ENCODE measurements around the gene LRFN4. TPM values are rescaled to one million over a fixed set of nuclear protein-coding genes. Genes with fewer than 3 reads are reported as not detected.
A peak's percentile ranks its signal among the peaks of the same experiment; 100 is the strongest.

Gene LRFN4
- total RNA-seq, 2 donors from 2014 or later: 12.4 to 23.0 TPM

DNA sequence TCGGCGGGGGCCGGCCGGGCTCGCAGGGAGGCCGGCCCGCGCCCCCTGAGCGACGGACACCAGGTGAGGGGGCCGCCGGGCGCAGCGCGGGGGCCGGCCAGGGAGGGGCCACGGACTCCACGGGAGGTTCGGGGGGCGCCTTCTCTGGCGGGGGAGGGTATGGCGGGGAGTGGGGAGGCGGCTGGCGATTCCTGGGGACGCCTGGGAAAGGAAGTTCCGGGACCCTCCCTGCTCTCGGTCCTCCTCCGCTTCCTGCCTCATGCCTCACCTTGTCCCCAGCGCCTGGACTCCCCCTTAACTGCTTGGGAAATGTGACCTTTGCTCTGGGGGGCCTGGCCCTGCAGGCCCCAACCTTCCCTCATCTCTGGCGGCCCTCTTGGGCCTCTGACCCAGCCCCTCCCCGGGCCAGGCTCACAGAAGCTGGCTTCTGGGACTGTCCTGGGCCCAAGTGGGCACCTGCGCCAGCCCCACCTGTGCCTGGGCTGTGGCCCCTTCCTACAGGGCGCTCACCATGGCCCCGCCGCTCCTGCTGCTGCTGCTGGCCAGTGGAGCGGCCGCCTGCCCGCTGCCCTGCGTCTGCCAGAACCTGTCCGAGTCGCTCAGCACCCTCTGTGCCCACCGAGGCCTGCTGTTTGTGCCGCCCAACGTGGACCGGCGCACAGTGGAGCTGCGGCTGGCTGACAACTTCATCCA, 516 bp downstream of the LRFN4 start:
- no peak for DNase-seq (ENCODE audit: low spot score)
- peak overlapping the region in 1 of 2 donors; percentile 17 for H3K27ac ChIP-seq
- ATAC-seq (ENCODE audit: insufficient number of reproducible peaks, low FRiP score, low read depth): no peak
- peaks cover 4 to 9% of the 10 kb centered on the region in 2 donors for H3K4me1 ChIP-seq (ENCODE audit: control insufficient read depth in 1 of 2, low read depth in 2 of 2)
- peak overlapping the region; percentile 80 for H3K4me3 ChIP-seq
- no peaks in the 10 kb centered on the region for H3K36me3 ChIP-seq
- TF ChIP-seq CTCF (IDR thresholded peaks at IDR 0.05): no peak
- H3K27me3 ChIP-seq (replicated peaks; ENCODE audit: insufficient read depth): no peaks in the 10 kb centered on the region
- H3K9me3 ChIP-seq: no peaks in the 10 kb centered on the region

- H3K9me3 ChIP-seq: no peaks in the 10 kb centered on the region
- TF ChIP-seq CTCF (IDR thresholded peaks at IDR 0.05): no peak
- ATAC-seq (ENCODE audit: insufficient number of reproducible peaks, low FRiP score, low read depth) (no peak), DNase-seq (ENCODE audit: low spot score) (no peak)
- H3K36me3 ChIP-seq: no peaks in the 10 kb centered on the region
- no peaks in the 10 kb centered on the region for H3K27me3 ChIP-seq (replicated peaks; ENCODE audit: insufficient read depth)
- H3K4me3 ChIP-seq: no peak overlapping the region
- no peak overlapping the region for H3K27ac ChIP-seq
- H3K4me1 ChIP-seq (ENCODE audit: control insufficient read depth in 1 of 2, low read depth in 2 of 2): peaks cover 4 to 9% of the 10 kb centered on the region in 2 donors
Observed at GRCh38 chr11:66857927-66858185, 992 bp downstream of the LRFN4 start.

- DNase-seq (ENCODE audit: low spot score): no peak
Observed at GRCh38 chr11:66858186-66858938, 1.5 kb downstream of the LRFN4 start.

GRCh38 chr11:66858939-66859685, 2.2 kb downstream of the LRFN4 start:
- no peak overlapping the region for H3K27ac ChIP-seq
- no peaks in the 10 kb centered on the region for H3K9me3 ChIP-seq
- no peaks in the 10 kb centered on the region for H3K27me3 ChIP-seq (replicated peaks; ENCODE audit: insufficient read depth)
- ATAC-seq (ENCODE audit: insufficient number of reproducible peaks, low FRiP score, low read depth) (no peak), DNase-seq (ENCODE audit: low spot score) (no peak)
- no peak for TF ChIP-seq CTCF (IDR thresholded peaks at IDR 0.05)
- peaks cover 4 to 9% of the 10 kb centered on the region in 2 donors for H3K4me1 ChIP-seq (ENCODE audit: control insufficient read depth in 1 of 2, low read depth in 2 of 2)
- H3K4me3 ChIP-seq: no peak overlapping the region
- no peaks in the 10 kb centered on the region for H3K36me3 ChIP-seq

More at GRCh38 chr11:66858186-66858938, 1.5 kb downstream of the LRFN4 start:
- Histone ChIP-seq H3K4me3 (no peak overlapping the region), H3K27ac (no peak overlapping the region), H3K36me3 (no peaks in the 10 kb centered on the region), H3K9me3 (no peaks in the 10 kb centered on the region), H3K27me3 (replicated peaks; ENCODE audit: insufficient read depth) (no peaks in the 10 kb centered on the region), H3K4me1 (ENCODE audit: control insufficient read depth in 1 of 2, low read depth in 2 of 2) (peaks cover 4 to 9% of the 10 kb centered on the region in 2 donors)
- no peak for TF ChIP-seq CTCF (IDR thresholded peaks at IDR 0.05)
- ATAC-seq (ENCODE audit: insufficient number of reproducible peaks, low FRiP score, low read depth): no peak
